Kidney epithelial cell (primary cell): ENCODE results near the gene DBP. TPM values are rescaled to one million over a fixed set of nuclear protein-coding genes. Genes with fewer than 3 reads are reported as not detected.

Experiments
- DNase-seq: peaks from one replicate; pipeline ENCODE4 v3.0.0-alpha.2; 2010; ENCODE audit warnings: low read depth
- H3K27me3 ChIP-seq: 2 replicates; pipeline ENCODE4 v1.6.0; 2011; ENCODE audit warnings: low read length; ENCODE audit not compliant: control insufficient read depth, insufficient read depth
- H3K36me3 ChIP-seq: 2 replicates; pipeline ENCODE4 v1.5.1; 2011; ENCODE audit warnings: low read length; ENCODE audit not compliant: control insufficient read depth, insufficient read depth
- H3K4me3 ChIP-seq: 2 replicates; pipeline ENCODE4 v1.5.1; 2011; ENCODE audit warnings: low read depth, mild to moderate bottlenecking, control low read depth, low read length
- total RNA-seq: library from RNA; depleted of rRNA; stranded (reverse); fragments of >200 nt; gene quantifications from 2 replicates; pipeline ENCODE4 v1.2.3, GENCODE V29; 2015
- TF ChIP-seq, protein P1 (sequence below): IDR thresholded peaks from 2 replicates; pipeline ENCODE4 v1.5.1; 2011; ENCODE audit warnings: mild to moderate bottlenecking, moderate library complexity, low read length, control low read depth, inconsistent platforms; ENCODE audit not compliant: insufficient read depth, poor library complexity, severe bottlenecking

DBP gene
- total RNA-seq, 1 donor from 2014 or later, result 1.6 TPM

DNA sequence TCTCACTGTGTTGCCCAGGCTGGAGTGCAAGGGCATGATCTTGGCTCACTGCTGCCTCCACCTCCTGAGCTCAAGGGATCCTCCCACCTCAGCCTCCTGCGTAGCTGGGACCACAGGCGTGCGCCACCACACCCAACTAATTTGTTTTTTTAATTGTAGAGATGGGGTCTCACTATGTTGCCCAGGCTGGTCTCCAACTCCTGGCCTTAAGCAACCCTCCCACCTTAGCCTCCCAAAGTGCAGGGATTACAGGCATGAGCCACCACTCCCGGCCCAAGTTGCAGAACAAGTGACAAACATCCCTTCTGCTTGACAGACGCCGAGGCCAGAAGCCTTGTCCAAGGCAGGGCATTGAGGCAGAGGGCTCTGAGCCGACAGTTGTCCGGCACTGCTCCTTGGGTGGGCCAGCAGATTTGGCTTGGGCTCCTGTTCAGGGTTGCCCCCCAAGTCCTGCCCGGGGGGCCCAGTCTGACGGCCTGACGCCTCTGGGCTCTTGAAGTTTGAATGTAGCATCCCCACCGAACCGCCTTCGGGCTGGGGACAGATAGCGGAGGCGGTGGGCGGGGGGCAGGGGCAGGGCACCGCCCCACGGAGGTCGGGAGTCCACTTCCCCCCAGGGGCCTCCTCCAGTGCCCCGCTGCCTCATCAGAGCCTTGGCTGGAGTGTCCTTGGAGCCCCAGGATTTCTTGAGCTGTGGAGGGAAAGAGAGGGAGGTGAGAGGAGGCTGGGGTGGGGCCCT lies 36.3 kb downstream of the DBP start:
- H3K4me3 ChIP-seq, result no peak overlapping the region
- peaks cover 11% of the 10 kb centered on the region for H3K27me3 ChIP-seq
- DNase-seq, result no peak
- no peaks in the 10 kb centered on the region for H3K36me3 ChIP-seq
- TF ChIP-seq, protein P1, sequence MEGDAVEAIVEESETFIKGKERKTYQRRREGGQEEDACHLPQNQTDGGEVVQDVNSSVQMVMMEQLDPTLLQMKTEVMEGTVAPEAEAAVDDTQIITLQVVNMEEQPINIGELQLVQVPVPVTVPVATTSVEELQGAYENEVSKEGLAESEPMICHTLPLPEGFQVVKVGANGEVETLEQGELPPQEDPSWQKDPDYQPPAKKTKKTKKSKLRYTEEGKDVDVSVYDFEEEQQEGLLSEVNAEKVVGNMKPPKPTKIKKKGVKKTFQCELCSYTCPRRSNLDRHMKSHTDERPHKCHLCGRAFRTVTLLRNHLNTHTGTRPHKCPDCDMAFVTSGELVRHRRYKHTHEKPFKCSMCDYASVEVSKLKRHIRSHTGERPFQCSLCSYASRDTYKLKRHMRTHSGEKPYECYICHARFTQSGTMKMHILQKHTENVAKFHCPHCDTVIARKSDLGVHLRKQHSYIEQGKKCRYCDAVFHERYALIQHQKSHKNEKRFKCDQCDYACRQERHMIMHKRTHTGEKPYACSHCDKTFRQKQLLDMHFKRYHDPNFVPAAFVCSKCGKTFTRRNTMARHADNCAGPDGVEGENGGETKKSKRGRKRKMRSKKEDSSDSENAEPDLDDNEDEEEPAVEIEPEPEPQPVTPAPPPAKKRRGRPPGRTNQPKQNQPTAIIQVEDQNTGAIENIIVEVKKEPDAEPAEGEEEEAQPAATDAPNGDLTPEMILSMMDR, result no peak

DNA sequence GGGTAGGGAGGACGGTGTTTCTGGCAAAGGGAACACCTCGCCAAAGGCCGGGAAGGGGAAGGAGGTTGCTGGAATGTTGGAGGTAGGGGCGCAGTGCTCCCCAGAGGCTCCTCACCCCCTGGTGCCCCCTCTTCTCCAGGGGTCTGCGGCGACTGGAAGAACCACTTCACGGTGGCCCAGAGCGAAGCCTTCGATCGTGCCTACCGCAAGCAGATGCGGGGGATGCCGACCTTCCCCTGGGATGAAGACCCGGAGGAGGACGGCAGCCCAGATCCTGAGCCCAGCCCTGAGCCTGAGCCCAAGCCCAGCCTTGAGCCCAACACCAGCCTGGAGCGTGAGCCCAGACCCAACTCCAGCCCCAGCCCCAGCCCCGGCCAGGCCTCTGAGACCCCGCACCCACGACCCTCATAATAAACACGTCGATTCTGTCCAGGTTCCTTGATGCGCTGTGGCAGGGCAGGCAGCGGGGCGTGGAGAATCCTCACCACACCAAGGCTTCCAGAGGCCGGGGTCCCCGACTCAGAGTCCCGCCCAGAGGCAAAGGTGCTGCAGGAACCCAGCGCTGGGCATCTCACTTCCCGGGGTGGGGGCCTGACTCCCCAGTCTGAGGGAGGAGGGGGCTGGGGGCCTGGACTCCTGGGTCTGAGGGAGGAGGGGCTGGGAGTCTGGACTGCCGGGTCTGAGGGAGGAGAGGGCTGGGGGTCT lies 38.0 kb downstream of the DBP start:
- Histone ChIP-seq H3K4me3 (no peak overlapping the region), H3K36me3 (no peaks in the 10 kb centered on the region), H3K27me3 (peaks cover 11% of the 10 kb centered on the region)
- no peak for DNase-seq
- TF ChIP-seq, protein P1, result no peak

DNA sequence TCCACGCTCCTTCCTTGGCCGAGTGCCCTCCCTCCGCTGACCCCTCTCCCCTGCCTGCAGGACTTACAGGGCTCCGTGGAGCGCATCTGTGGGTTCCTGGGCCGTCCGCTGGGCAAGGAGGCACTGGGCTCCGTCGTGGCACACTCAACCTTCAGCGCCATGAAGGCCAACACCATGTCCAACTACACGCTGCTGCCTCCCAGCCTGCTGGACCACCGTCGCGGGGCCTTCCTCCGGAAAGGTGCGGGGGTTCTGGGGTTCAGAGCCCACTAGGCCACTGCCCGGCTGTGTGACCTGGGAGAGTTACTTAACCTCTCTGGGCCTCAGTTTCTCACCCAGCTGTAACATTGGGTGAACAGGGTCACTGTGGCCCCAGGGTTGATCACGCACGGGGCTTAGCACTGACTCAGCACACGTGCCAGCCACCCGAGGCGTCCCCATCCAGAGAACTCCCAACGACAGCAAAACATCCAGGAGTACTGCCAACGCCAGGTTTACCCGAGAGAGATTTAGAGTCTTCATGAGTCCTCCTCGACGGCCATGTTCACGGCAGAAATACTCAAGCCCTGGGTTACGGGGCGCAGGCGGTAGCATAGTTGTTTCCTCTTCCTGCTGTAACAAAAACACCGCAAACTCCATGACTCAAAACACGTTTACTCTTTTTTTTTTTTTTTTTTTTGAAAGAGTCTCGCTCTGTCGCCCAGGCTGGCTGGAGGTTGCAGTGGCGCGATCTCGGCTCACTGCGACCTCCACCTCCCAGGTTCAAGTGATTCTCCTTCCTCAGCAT lies 40.3 kb downstream of the DBP start:
- DNase-seq, result no peak
- Histone ChIP-seq H3K27me3 (peaks cover 11% of the 10 kb centered on the region), H3K36me3 (no peaks in the 10 kb centered on the region), H3K4me3 (no peak overlapping the region)
- TF ChIP-seq, protein P1, result no peak

DNA sequence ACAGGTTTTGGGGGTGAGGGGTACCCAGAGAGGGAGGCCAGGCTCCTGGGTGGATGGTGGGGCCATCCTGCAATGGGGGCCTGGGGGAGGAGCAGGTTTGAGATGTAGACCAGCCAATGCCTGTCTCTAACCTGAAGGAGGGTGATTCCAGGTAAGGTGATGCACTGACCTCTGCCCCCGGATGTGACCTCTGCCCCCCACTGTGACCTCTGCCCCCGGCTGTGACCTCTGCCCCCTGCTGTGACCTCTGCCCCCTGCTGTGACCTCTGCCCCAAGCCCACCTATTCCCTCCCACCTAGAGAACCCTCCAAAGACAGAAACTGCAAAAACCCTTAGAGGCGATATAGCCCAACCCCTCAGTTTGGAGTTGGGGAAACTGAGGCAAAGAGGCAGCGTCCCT lies 40.9 kb downstream of the DBP start:
- TF ChIP-seq, protein P1, result no peak
- Histone ChIP-seq H3K27me3 (peaks cover 11% of the 10 kb centered on the region), H3K4me3 (no peak overlapping the region), H3K36me3 (no peaks in the 10 kb centered on the region)
- DNase-seq, result no peak

DNA sequence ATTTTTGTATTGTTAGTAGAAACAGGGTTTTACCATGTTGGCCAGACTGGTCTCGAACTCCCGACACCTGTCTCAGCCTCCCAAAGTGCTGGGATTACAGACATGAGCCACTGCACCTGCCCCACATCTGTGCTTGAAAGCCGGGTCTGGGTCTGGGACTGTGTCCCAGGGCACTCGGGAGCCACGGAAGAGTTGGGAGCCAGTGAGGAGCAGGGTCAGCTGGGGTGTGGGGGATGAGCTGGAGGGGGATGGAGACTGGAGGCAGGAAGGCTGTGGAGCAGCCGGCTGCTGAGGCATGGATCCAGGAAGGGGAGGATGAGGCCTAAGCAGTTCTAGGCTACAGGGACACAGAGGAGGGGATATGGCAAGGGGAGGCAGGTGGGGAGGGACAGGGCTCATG lies 41.3 kb downstream of the DBP start:
- Histone ChIP-seq H3K36me3 (no peaks in the 10 kb centered on the region), H3K27me3 (peaks cover 11% of the 10 kb centered on the region), H3K4me3 (no peak overlapping the region)
- TF ChIP-seq, protein P1, result no peak
- DNase-seq, result no peak
